ENCODE measurements around the gene GRN.

DNA sequence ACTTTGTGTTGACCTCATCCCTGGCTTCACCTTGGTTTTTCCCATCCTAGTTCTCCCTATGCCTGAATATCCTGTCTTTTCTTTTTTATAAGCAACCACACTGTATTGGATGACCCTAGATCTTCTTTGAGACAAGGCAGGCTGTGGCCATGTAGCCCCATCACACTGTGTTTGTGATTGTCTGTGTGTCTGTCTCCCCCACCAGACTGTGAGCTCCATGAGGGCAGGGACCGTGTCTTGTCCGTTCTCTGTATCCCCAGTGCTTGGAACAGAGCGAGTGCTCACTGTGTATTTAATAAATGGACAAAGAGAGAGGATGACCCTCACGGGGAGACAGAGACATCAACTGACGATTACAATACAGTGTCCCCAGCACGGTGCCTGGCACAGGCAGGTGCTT is 27.6 kb upstream of the GRN start:
- TF ChIP-seq, protein P1, sequence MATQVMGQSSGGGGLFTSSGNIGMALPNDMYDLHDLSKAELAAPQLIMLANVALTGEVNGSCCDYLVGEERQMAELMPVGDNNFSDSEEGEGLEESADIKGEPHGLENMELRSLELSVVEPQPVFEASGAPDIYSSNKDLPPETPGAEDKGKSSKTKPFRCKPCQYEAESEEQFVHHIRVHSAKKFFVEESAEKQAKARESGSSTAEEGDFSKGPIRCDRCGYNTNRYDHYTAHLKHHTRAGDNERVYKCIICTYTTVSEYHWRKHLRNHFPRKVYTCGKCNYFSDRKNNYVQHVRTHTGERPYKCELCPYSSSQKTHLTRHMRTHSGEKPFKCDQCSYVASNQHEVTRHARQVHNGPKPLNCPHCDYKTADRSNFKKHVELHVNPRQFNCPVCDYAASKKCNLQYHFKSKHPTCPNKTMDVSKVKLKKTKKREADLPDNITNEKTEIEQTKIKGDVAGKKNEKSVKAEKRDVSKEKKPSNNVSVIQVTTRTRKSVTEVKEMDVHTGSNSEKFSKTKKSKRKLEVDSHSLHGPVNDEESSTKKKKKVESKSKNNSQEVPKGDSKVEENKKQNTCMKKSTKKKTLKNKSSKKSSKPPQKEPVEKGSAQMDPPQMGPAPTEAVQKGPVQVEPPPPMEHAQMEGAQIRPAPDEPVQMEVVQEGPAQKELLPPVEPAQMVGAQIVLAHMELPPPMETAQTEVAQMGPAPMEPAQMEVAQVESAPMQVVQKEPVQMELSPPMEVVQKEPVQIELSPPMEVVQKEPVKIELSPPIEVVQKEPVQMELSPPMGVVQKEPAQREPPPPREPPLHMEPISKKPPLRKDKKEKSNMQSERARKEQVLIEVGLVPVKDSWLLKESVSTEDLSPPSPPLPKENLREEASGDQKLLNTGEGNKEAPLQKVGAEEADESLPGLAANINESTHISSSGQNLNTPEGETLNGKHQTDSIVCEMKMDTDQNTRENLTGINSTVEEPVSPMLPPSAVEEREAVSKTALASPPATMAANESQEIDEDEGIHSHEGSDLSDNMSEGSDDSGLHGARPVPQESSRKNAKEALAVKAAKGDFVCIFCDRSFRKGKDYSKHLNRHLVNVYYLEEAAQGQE (IDR thresholded peaks at IDR 0.05; ENCODE audit: insufficient read depth in 1 of 2, low read depth in 2 of 2, low read length in 2 of 2): no peak
- TF ChIP-seq POLR2AphosphoS5 (IDR thresholded peaks at IDR 0.05; ENCODE audit: low read depth, low read length) (no peak; the same call in 1 of the 2 replicates), TAF1 (IDR thresholded peaks at IDR 0.05; ENCODE audit: borderline replicate concordance, insufficient read depth, low read length) (no peak), SIN3A (IDR thresholded peaks at IDR 0.05; ENCODE audit: borderline replicate concordance, insufficient read depth, low read length) (no peak)

Measured in PFSK-1 (cell line).